ENCODE results near the gene LARP1B. TPM values are rescaled to one million over a fixed set of nuclear protein-coding genes. Genes with fewer than 3 reads are reported as not detected.

Gene LARP1B
- total RNA-seq, 2 experiments from 2014 or later, result 16.5 to 21.0 TPM

- POLR2A ChIA-PET, result no interaction called here
- Histone ChIP-seq H3K9me2 (ENCODE audit: insufficient read depth, low read length) (no peaks in the 10 kb centered on the region), H3K4me3 (ENCODE audit: low read depth, low read length, poor library complexity, severe bottlenecking) (no peak overlapping the region), H3K27ac (ENCODE audit: low read depth, low read length, poor library complexity, severe bottlenecking) (no peak overlapping the region), H3K4me2 (ENCODE audit: low read length) (no peak overlapping the region), H3K9me3 (ENCODE audit: low read length) (no peaks in the 10 kb centered on the region), H3K79me2 (ENCODE audit: insufficient read depth, low read depth, low read length) (no peaks in the 10 kb centered on the region), H4K20me1 (ENCODE audit: insufficient read depth, low read length) (no peaks in the 10 kb centered on the region), H3K4me1 (ENCODE audit: insufficient read depth, low read length, poor library complexity, severe bottlenecking) (no peaks in the 10 kb centered on the region), H2AFZ (ENCODE audit: low read length) (no peak overlapping the region), H3K36me3 (ENCODE audit: insufficient read depth, low read length) (peaks cover 6% of the 10 kb centered on the region; the same call in 1 of the 2 replicates)
- CTCF ChIA-PET (ENCODE audit: unreplicated experiment), result no interaction called here
- no peak for TF ChIP-seq EZH2phosphoT487 (IDR thresholded peaks at IDR 0.05; ENCODE audit: borderline replicate concordance, low read depth, low read length)
- no peak for TF ChIP-seq CTCF (conservative IDR thresholded peaks at IDR 0.05; ENCODE audit: low read length)
- no TSS peak for BruUV-seq (replicated peaks)
- intact Hi-C loops (cut with micrococcal nuclease; ENCODE audit: unreplicated experiment), result no loop called here
- DNase-seq (ENCODE audit: low spot score), result no peak
Observed at GRCh38 chr4:128123036-128123435, 61.9 kb downstream of the LARP1B start.

- H3K9me3 ChIP-seq (ENCODE audit: low read length), result no peaks in the 10 kb centered on the region
Observed at GRCh38 chr4:128130621-128131020, 69.5 kb downstream of the LARP1B start.

More at GRCh38 chr4:128130621-128131020, 69.5 kb downstream of the LARP1B start:
- TF ChIP-seq CTCF (conservative IDR thresholded peaks at IDR 0.05; ENCODE audit: low read length) (no peak), EZH2phosphoT487 (IDR thresholded peaks at IDR 0.05; ENCODE audit: borderline replicate concordance, low read depth, low read length) (no peak)
- DNase-seq (ENCODE audit: low spot score), result no peak
- Histone ChIP-seq H3K4me3 (ENCODE audit: low read depth, low read length, poor library complexity, severe bottlenecking) (no peak overlapping the region), H3K27ac (ENCODE audit: low read depth, low read length, poor library complexity, severe bottlenecking) (no peak overlapping the region), H4K20me1 (ENCODE audit: insufficient read depth, low read length) (no peaks in the 10 kb centered on the region), H2AFZ (ENCODE audit: low read length) (no peak overlapping the region), H3K79me2 (ENCODE audit: insufficient read depth, low read depth, low read length) (no peaks in the 10 kb centered on the region), H3K4me1 (ENCODE audit: insufficient read depth, low read length, poor library complexity, severe bottlenecking) (no peaks in the 10 kb centered on the region), H3K36me3 (ENCODE audit: insufficient read depth, low read length) (no peaks in the 10 kb centered on the region), H3K9me2 (ENCODE audit: insufficient read depth, low read length) (no peaks in the 10 kb centered on the region), H3K4me2 (ENCODE audit: low read length) (no peak overlapping the region)
- BruUV-seq (replicated peaks), result no TSS peak
- intact Hi-C loops (cut with micrococcal nuclease; ENCODE audit: unreplicated experiment), result no loop called here
- POLR2A ChIA-PET, result interaction anchor here (0.5 to 1.2 kb wide), 5 partner anchors 10 to 582 kb away, joined by 3 read pairs; no protein-coding TSS in a partner anchor
- CTCF ChIA-PET (ENCODE audit: unreplicated experiment), result no interaction called here

All from OCI-LY7 (cell line).